Keratinocyte (primary cell): ENCODE measurements around the gene HOXA10. TPM values are rescaled to one million over a fixed set of nuclear protein-coding genes. Genes with fewer than 3 reads are reported as not detected.

Experiments used
- DNase-seq: peaks from one replicate; pipeline ENCODE4 v3.0.0-alpha.2; 2011; ENCODE audit warnings: low read depth, missing footprints, low spot score
- FAIRE-seq: peaks from 2 replicates; lab custom pipeline; 2011; peaks lifted over from hg19 to GRCh38; lab: Jason Lieb, UNC
- H2AFZ ChIP-seq: 2 replicates; pipeline ENCODE4 v1.6.0; 2012; ENCODE audit warnings: low read length, control low read depth, inconsistent platforms; ENCODE audit not compliant: control insufficient read depth
- H3K27ac ChIP-seq: 2 replicates; pipeline ENCODE4 v1.5.1; 2011; ENCODE audit warnings: low read length; ENCODE audit not compliant: control insufficient read depth, insufficient read depth
- H3K27me3 ChIP-seq: 3 replicates; pipeline ENCODE4 v1.6.0; 2011; ENCODE audit warnings: low read length; ENCODE audit not compliant: control insufficient read depth, insufficient read depth; ENCODE audit errors: extremely low read depth
- H3K36me3 ChIP-seq, 2 experiments: 2 replicates in 1 of 2; 3 replicates in 1 of 2; pipeline ENCODE4 v1.5.1; 2011; ENCODE audit warnings: low read length in 2 of 2, mild to moderate bottlenecking in 1 of 2; ENCODE audit not compliant: control insufficient read depth in 2 of 2, insufficient read depth in 2 of 2; ENCODE audit errors: extremely low read depth in 1 of 2
- H3K4me1 ChIP-seq: 3 replicates; pipeline ENCODE4 v1.5.1; 2011; ENCODE audit warnings: low read length; ENCODE audit not compliant: control insufficient read depth, insufficient read depth; ENCODE audit errors: extremely low read depth
- H3K4me2 ChIP-seq: 3 replicates; pipeline ENCODE4 v1.6.0; 2011; ENCODE audit warnings: low read depth, low read length; ENCODE audit not compliant: control insufficient read depth, insufficient read depth; ENCODE audit errors: extremely low read depth
- H3K4me3 ChIP-seq, 3 experiments: fragments of 200-600 bp in 1 of 3; sonication (generic) in 1 of 3; 2 replicates in 2 of 3; 3 replicates in 1 of 3; pipeline ENCODE4 v1.5.1; 2011 to 2016; ENCODE audit warnings: low read length in 3 of 3, mild to moderate bottlenecking in 3 of 3, control low read depth in 2 of 3, inconsistent platforms in 1 of 3, low read depth in 1 of 3, mixed read lengths in 1 of 3, mixed run types in 1 of 3, moderate library complexity in 1 of 3; ENCODE audit not compliant: control insufficient read depth in 2 of 3, insufficient read depth in 2 of 3; ENCODE audit errors: extremely low read depth in 1 of 3
- H3K79me2 ChIP-seq: 2 replicates; pipeline ENCODE4 v1.6.0; 2012; ENCODE audit warnings: low read length; ENCODE audit not compliant: control insufficient read depth, insufficient read depth
- H3K9ac ChIP-seq: 3 replicates; pipeline ENCODE4 v1.6.0; 2011; ENCODE audit warnings: low read length; ENCODE audit not compliant: control insufficient read depth, insufficient read depth; ENCODE audit errors: extremely low read depth
- H3K9me1 ChIP-seq: 3 replicates; pipeline ENCODE4 v1.6.0; 2011; ENCODE audit warnings: low read length; ENCODE audit not compliant: control insufficient read depth, insufficient read depth; ENCODE audit errors: extremely low read depth
- H3K9me3 ChIP-seq: 2 replicates; pipeline ENCODE4 v1.5.1; 2012; ENCODE audit warnings: low read depth, low read length; ENCODE audit not compliant: control insufficient read depth
- H4K20me1 ChIP-seq: 3 replicates; pipeline ENCODE4 v1.6.0; 2011; ENCODE audit warnings: low read length; ENCODE audit not compliant: control insufficient read depth, insufficient read depth; ENCODE audit errors: extremely low read depth
- CTCF ChIP-seq, 3 experiments: IDR thresholded peaks in 1 of 3; conservative IDR thresholded peaks in 1 of 3; optimal IDR thresholded peaks in 1 of 3; 2 replicates in 2 of 3; 3 replicates in 1 of 3; pipeline versions ENCODE3 to v1.5.1; 2011; ENCODE audit warnings: low read length in 3 of 3, mild to moderate bottlenecking in 3 of 3, moderate library complexity in 2 of 3, control low read depth in 1 of 3, inconsistent platforms in 1 of 3; ENCODE audit not compliant: insufficient read depth in 2 of 3; ENCODE audit errors: extremely low read depth in 1 of 3
- EZH2 ChIP-seq: IDR thresholded peaks from one replicate; pipeline ENCODE4 v1.6.1; 2012; ENCODE audit warnings: inconsistent platforms, mild to moderate bottlenecking, low read length, moderate library complexity
- dilution Hi-C: fragments of 300-500 bp; cut with MboI; formaldehyde crosslinking; loops from one replicate; pipeline ENCODE4 v1.7.0; 2020; ENCODE audit warnings: low sequenced_read_pairs; ENCODE audit not compliant: extremely low pct_ligation_motif_present
- polyA plus RNA-seq, 5 experiments: library from polyadenylated mRNA; depleted of rRNA in 3 of 5; stranded (reverse) in 3 of 5; stranded (forward) in 1 of 5; unstranded in 1 of 5; fragments of >200 nt; gene quantifications; 1 replicate in 1 of 5; 2 replicates in 3 of 5; 3 replicates in 1 of 5; pipeline versions ENCODE4 v1.2.1 to v1.2.3, GENCODE V29; 2011 to 2012; ENCODE audit warnings: missing spikeins in 2 of 5, low read depth in 1 of 5, low replicate concordance in 1 of 5

HOXA10 gene
- polyA plus RNA-seq, 1 donor (not counting 4 experiments of a cell fraction or from before 2014, with no cell fraction given) = 2.4 TPM

GRCh38 chr7:27142580-27143022, 31.5 kb downstream of the HOXA10 start:
- Histone ChIP-seq H3K4me1 (peaks cover 41% of the 10 kb centered on the region), H3K9me3 (no peaks in the 10 kb centered on the region), H3K9ac (peak overlapping the region; percentile 93), H3K27me3 (no peaks in the 10 kb centered on the region), H3K4me3 (peak overlapping the region; percentile 58 to 93 (median 91)), H3K4me2 (peak overlapping the region; percentile 92), H3K79me2 (peaks cover 72% of the 10 kb centered on the region), H3K9me1 (no peaks in the 10 kb centered on the region), H3K36me3 (peaks cover 4 to 7% of the 10 kb centered on the region in 2 experiments), H3K27ac (peak overlapping the region; percentile 92), H2AFZ (no peak overlapping the region), H4K20me1 (no peaks in the 10 kb centered on the region)
- FAIRE-seq = no peak
- TF ChIP-seq CTCF (optimal IDR thresholded peaks at IDR 0.05 in 1 of 3, IDR thresholded peaks at IDR 0.05 in 1 of 3, conservative IDR thresholded peaks at IDR 0.05 in 1 of 3; ENCODE audit: extremely low read depth in 1 of 3, insufficient read depth in 2 of 3, low read length in 3 of 3) (no peak), EZH2 (no peak)
- dilution Hi-C loops = no loop called here
- no peak for DNase-seq

- no peaks in the 10 kb centered on the region for H3K27me3 ChIP-seq
- DNase-seq = no peak
- peak overlapping the region; percentile 92 for H3K4me2 ChIP-seq
- dilution Hi-C loops = no loop called here
- no peaks in the 10 kb centered on the region for H3K9me1 ChIP-seq
- peaks cover 4 to 7% of the 10 kb centered on the region in 2 experiments for H3K36me3 ChIP-seq
- peak overlapping the region; percentile 58 to 93 (median 91) for H3K4me3 ChIP-seq
- H3K79me2 ChIP-seq = peaks cover 67% of the 10 kb centered on the region
- TF ChIP-seq EZH2 = no peak
- TF ChIP-seq CTCF (optimal IDR thresholded peaks at IDR 0.05 in 1 of 3, IDR thresholded peaks at IDR 0.05 in 1 of 3, conservative IDR thresholded peaks at IDR 0.05 in 1 of 3; ENCODE audit: extremely low read depth in 1 of 3, insufficient read depth in 2 of 3, low read length in 3 of 3) = no peak
- FAIRE-seq = no peak
- peaks cover 36% of the 10 kb centered on the region for H3K4me1 ChIP-seq
- H4K20me1 ChIP-seq = no peaks in the 10 kb centered on the region
- H2AFZ ChIP-seq = no peak overlapping the region
- no peaks in the 10 kb centered on the region for H3K9me3 ChIP-seq
- peak overlapping the region; percentile 93 for H3K9ac ChIP-seq
- H3K27ac ChIP-seq = peak overlapping the region; percentile 92
Measured at GRCh38 chr7:27141923-27142579, 32.1 kb downstream of the HOXA10 start.
